Thoracic aorta (tissue), 2 donors: ENCODE results near the gene PGC. TPM values are rescaled to one million over a fixed set of nuclear protein-coding genes. Genes with fewer than 3 reads are reported as not detected.

Source experiments
- ATAC-seq: fragments of 150-250 bp; one replicate; pipeline ENCODE4 v1.8.0; 2017; ENCODE audit warnings: low read depth; ENCODE audit not compliant: insufficient number of reproducible peaks, low FRiP score
- DNase-seq: peaks from one replicate; pipeline ENCODE4 v3.0.0-alpha.2; 2020; ENCODE audit warnings: low spot score
- H3K27ac ChIP-seq, 2 donors: fragments of 200-600 bp; sonication (generic); 1 replicate in 1 of 2; 2 replicates in 1 of 2; pipeline ENCODE4 v1.5.1; 2016; ENCODE audit warnings: mild to moderate bottlenecking in 2 of 2, moderate library complexity in 2 of 2
- H3K27me3 ChIP-seq: fragments of 200-600 bp; sonication (generic); replicated peaks from 2 replicates; pipeline ENCODE4 v1.6.0; 2016; ENCODE audit warnings: mild to moderate bottlenecking; ENCODE audit not compliant: insufficient read depth
- H3K36me3 ChIP-seq: fragments of 200-600 bp; sonication (generic); one replicate; pipeline ENCODE4 v1.5.1; 2016
- H3K4me1 ChIP-seq, 2 donors: fragments of 200-600 bp; sonication (generic); 1 replicate in 1 of 2; 2 replicates in 1 of 2; pipeline versions ENCODE4 v1.5.1 to v1.6.0; 2016; ENCODE audit warnings: low read depth in 2 of 2, mild to moderate bottlenecking in 1 of 2; ENCODE audit not compliant: control insufficient read depth in 1 of 2
- H3K4me3 ChIP-seq: fragments of 200-600 bp; sonication (generic); 2 replicates; pipeline ENCODE4 v1.5.1; 2016; ENCODE audit warnings: mild to moderate bottlenecking
- H3K9me3 ChIP-seq: fragments of 200-600 bp; sonication (generic); 2 replicates; pipeline ENCODE4 v1.5.1; 2016
- CTCF ChIP-seq: fragments of 200-600 bp; sonication (generic); IDR thresholded peaks from one replicate; pipeline ENCODE4 v1.5.1; 2019; ENCODE audit warnings: antibody characterized with exemption
- total RNA-seq, 2 donors: library from RNA; depleted of rRNA; stranded (reverse); fragments of >200 nt; gene quantifications; one replicate each; pipeline versions ENCODE4 v1.1.0 to v1.2.3, GENCODE V29; 2016

The PGC gene
- total RNA-seq, 2 donors from 2014 or later, result 53.1 TPM; not detected in 1

GRCh38 chr6:41734666-41735426 lies 12.4 kb downstream of the PGC start:
- Histone ChIP-seq H3K27ac (peak overlapping the region; percentile 92 to 94), H3K27me3 (no peaks in the 10 kb centered on the region), H3K4me3 (peak overlapping the region; percentile 97), H3K9me3 (no peaks in the 10 kb centered on the region), H3K36me3 (no peaks in the 10 kb centered on the region), H3K4me1 (peaks cover 24 to 45% of the 10 kb centered on the region in 2 donors)
- no peak for TF ChIP-seq CTCF
- ATAC-seq (peak; percentile 25), DNase-seq (peak; percentile 33)

GRCh38 chr6:41733707-41734665 lies 13.2 kb downstream of the PGC start:
- Histone ChIP-seq H3K27ac (peak overlapping the region; percentile 92 to 94), H3K4me3 (peak overlapping the region; percentile 97), H3K36me3 (no peaks in the 10 kb centered on the region), H3K27me3 (no peaks in the 10 kb centered on the region), H3K9me3 (no peaks in the 10 kb centered on the region), H3K4me1 (peaks cover 24 to 47% of the 10 kb centered on the region in 2 donors)
- no peak for TF ChIP-seq CTCF
- ATAC-seq, result peak; percentile 37
- DNase-seq, result no peak

GRCh38 chr6:41733360-41733706 lies 13.9 kb downstream of the PGC start:
- ATAC-seq, result no peak

GRCh38 chr6:41732591-41733359 lies 14.4 kb downstream of the PGC start:
- H3K4me3 ChIP-seq, result peak overlapping the region; percentile 97

More at GRCh38 chr6:41733360-41733706, 13.9 kb downstream of the PGC start:
- Histone ChIP-seq H3K4me1 (peaks cover 24 to 47% of the 10 kb centered on the region in 2 donors), H3K9me3 (no peaks in the 10 kb centered on the region), H3K4me3 (peak overlapping the region; percentile 97), H3K27me3 (no peaks in the 10 kb centered on the region), H3K36me3 (no peaks in the 10 kb centered on the region), H3K27ac (peak overlapping the region; percentile 92 to 94)
- TF ChIP-seq CTCF, result no peak
- no peak for DNase-seq

More at GRCh38 chr6:41732591-41733359, 14.4 kb downstream of the PGC start:
- ATAC-seq, result no peak
- peak overlapping the region; percentile 92 to 94 for H3K27ac ChIP-seq
- DNase-seq, result no peak
- TF ChIP-seq CTCF, result no peak
- H3K36me3 ChIP-seq, result no peaks in the 10 kb centered on the region
- H3K9me3 ChIP-seq, result no peaks in the 10 kb centered on the region
- no peaks in the 10 kb centered on the region for H3K27me3 ChIP-seq
- peaks cover 24 to 47% of the 10 kb centered on the region in 2 donors for H3K4me1 ChIP-seq
